ENCODE measurements around the gene OXNAD1. TPM values are rescaled to one million over a fixed set of nuclear protein-coding genes. Genes with fewer than 3 reads are reported as not detected.

The OXNAD1 gene
- total and polyA plus RNA-seq, 10 of the 15 experiments (the other 5 are each of a cell fraction or from before 2014, with no cell fraction given): 5.6 to 27.8 (median 16.2) TPM

DNA sequence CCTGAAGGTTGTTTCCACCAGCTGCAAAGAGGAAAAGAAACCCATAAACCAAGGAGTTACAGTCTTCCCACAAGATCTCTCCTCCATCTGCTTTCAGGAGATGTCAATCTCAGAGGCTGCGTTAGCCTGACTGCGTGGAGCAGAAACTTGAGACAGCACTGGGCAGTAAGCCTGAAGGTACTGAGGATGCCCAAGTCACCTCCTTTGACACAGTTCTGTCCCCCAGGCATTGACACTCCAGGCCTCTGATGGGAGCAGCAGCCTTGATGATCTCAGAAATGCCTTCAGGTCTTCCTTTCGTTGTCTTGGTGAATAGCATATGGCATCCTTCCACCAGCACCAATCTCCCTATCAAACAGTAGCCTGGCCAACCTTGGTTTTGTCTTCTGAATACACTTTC, 89.3 kb downstream of the OXNAD1 start:
- ChIA-PET RAD21 (ENCODE audit: unreplicated experiment) (interaction anchor here (0.9 kb wide), 1 partner anchor 64 kb away, joined by 3 read pairs; no protein-coding TSS in a partner anchor), POLR2A (no interaction called here), CTCF (interaction anchor here (1.1 kb wide), 1 partner anchor 64 kb away, joined by 3 read pairs; no protein-coding TSS in a partner anchor)

More for the DNA sequence above, 89.3 kb downstream of the OXNAD1 start:
- DNase-seq (ENCODE audit: low read depth, low spot score) (no peak), FAIRE-seq (peak; percentile 73), ATAC-seq (no peak)
- Histone ChIP-seq H3K4me2 (ENCODE audit: control insufficient read depth, insufficient read depth) (no peak overlapping the region), H3K36me3 (ENCODE audit: control insufficient read depth in 2 of 2, insufficient read depth in 2 of 2, low read length in 1 of 2) (peaks cover 26 to 65% of the 10 kb centered on the region in 2 experiments), H2AFZ (ENCODE audit: control insufficient read depth, low read depth, low read length) (no peak overlapping the region), H4K20me1 (ENCODE audit: control insufficient read depth, insufficient read depth) (no peaks in the 10 kb centered on the region), H3K79me2 (ENCODE audit: control insufficient read depth, insufficient read depth, low read length) (no peaks in the 10 kb centered on the region; the same call in none of the 2 replicates), H3K4me1 (ENCODE audit: control insufficient read depth, insufficient read depth, low read length) (peaks cover 1% of the 10 kb centered on the region; the same call in 1 of the 2 replicates), H3K27me3 (replicated peaks in 1 of 2; ENCODE audit: control insufficient read depth in 2 of 2, insufficient read depth in 2 of 2, low read length in 1 of 2) (no peaks in the 10 kb centered on the region), H3K27ac (ENCODE audit: control insufficient read depth, insufficient read depth) (no peak overlapping the region), H3K9me3 (replicated peaks; ENCODE audit: control insufficient read depth, insufficient read depth, low read length) (no peaks in the 10 kb centered on the region), H3K4me3 (no peak overlapping the region), H3K9ac (ENCODE audit: control insufficient read depth, insufficient read depth, low read length) (no peak overlapping the region)
- 94% methylated on average over 3 of the region's 3 CpGs for WGBS (ENCODE audit: insufficient coverage, insufficient replicate concordance, low lambda C conversion rate, missing lambda C conversion rate)
- no TSS peak for BruUV-seq (replicated peaks)
- TF ChIP-seq EP300 (IDR thresholded peaks at IDR 0.05; ENCODE audit: borderline replicate concordance in 1 of 2, control insufficient read depth in 1 of 2, low read depth in 2 of 2, low read length in 2 of 2): no peak
- no peak for TF ChIP-seq ZNF384 (IDR thresholded peaks at IDR 0.05; ENCODE audit: borderline replicate concordance, low read depth, low read length)
- no peak for TF ChIP-seq HCFC1 (IDR thresholded peaks at IDR 0.05; ENCODE audit: low read length)
- no peak for TF ChIP-seq TARDBP (IDR thresholded peaks at IDR 0.05; ENCODE audit: borderline replicate concordance)
- TF ChIP-seq, protein P1, sequence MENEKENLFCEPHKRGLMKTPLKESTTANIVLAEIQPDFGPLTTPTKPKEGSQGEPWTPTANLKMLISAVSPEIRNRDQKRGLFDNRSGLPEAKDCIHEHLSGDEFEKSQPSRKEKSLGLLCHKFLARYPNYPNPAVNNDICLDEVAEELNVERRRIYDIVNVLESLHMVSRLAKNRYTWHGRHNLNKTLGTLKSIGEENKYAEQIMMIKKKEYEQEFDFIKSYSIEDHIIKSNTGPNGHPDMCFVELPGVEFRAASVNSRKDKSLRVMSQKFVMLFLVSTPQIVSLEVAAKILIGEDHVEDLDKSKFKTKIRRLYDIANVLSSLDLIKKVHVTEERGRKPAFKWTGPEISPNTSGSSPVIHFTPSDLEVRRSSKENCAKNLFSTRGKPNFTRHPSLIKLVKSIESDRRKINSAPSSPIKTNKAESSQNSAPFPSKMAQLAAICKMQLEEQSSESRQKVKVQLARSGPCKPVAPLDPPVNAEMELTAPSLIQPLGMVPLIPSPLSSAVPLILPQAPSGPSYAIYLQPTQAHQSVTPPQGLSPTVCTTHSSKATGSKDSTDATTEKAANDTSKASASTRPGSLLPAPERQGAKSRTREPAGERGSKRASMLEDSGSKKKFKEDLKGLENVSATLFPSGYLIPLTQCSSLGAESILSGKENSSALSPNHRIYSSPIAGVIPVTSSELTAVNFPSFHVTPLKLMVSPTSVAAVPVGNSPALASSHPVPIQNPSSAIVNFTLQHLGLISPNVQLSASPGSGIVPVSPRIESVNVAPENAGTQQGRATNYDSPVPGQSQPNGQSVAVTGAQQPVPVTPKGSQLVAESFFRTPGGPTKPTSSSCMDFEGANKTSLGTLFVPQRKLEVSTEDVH (IDR thresholded peaks at IDR 0.05; ENCODE audit: low read depth, partially characterized antibody): no peak
- no peak for TF ChIP-seq IKZF1 (conservative IDR thresholded peaks at IDR 0.05)
- TF ChIP-seq YY1 (IDR thresholded peaks at IDR 0.05; ENCODE audit: low read depth, low read length): no peak
- no peak for TF ChIP-seq CREM (IDR thresholded peaks at IDR 0.05; ENCODE audit: low read depth)
- no peak for TF ChIP-seq SMAD5 (IDR thresholded peaks at IDR 0.05; ENCODE audit: low read depth)
- no peak for TF ChIP-seq TCF12 (IDR thresholded peaks at IDR 0.05; ENCODE audit: low read depth, low read length)
- no peak for TF ChIP-seq ZNF274 (IDR thresholded peaks at IDR 0.05; ENCODE audit: insufficient read depth, insufficient read length)
- no peak for TF ChIP-seq NR2F1 (conservative IDR thresholded peaks at IDR 0.05)
- no peak for TF ChIP-seq EZH2 (IDR thresholded peaks at IDR 0.05; ENCODE audit: borderline replicate concordance, control insufficient read depth, low read depth, low read length)
- in situ Hi-C loops (cut with MboI) (no loop called here), intact Hi-C loops (cut with micrococcal nuclease; ENCODE audit: unreplicated experiment) (no loop called here)
- SMC1A ChIA-PET (ENCODE audit: uncharacterized antibody, unreplicated experiment): interaction anchor here (1.2 to 2.1 kb wide), 2 partner anchors 9 to 47 kb away, joined by 4 to 5 read pairs; no protein-coding TSS in a partner anchor

Other genes with a start within 250 kb of the OXNAD1 start
- not detected in 2 replicates for gene GALNT15, start 90.5 kb upstream of the OXNAD1 start, total RNA-seq (2014; rRNA removed)
- not detected in 2 replicates for gene GALNT15, start 90.5 kb upstream of the OXNAD1 start, total RNA-seq (2014; rRNA removed; fragmentation: Illumina TruSeq; extraction: Trizol)
- gene GALNT15, start 90.5 kb upstream of the OXNAD1 start, total RNA-seq (2021): 0.05 TPM in 1 of 2 replicates, not detected in the other
- gene GALNT15, start 90.5 kb upstream of the OXNAD1 start, polyA plus RNA-seq (2011; rRNA removed): 0.03 and 0.04 TPM in 2 replicates
- not detected in 2 replicates for gene GALNT15, start 90.5 kb upstream of the OXNAD1 start, polyA plus RNA-seq (2014; fragmentation: Illumina TruSeq; extraction: Trizol)
- gene GALNT15, start 90.5 kb upstream of the OXNAD1 start, polyA plus RNA-seq (2014; fragmentation: Nextera tagmentation; extraction: Ambion mirVana): not detected
- not detected in 2 replicates for gene GALNT15, start 90.5 kb upstream of the OXNAD1 start, polyA plus RNA-seq (2014; rRNA removed)
- gene GALNT15, start 90.5 kb upstream of the OXNAD1 start, polyA plus RNA-seq (2016; fragmentation: Nextera tagmentation; extraction: Ambion mirVana): not detected
- 10.7 and 10.8 TPM in 2 replicates for gene DPH3, start 269 bp upstream of the OXNAD1 start, total RNA-seq (2014; rRNA removed)
- 13.0 and 14.7 TPM in 2 replicates for gene DPH3, start 269 bp upstream of the OXNAD1 start, total RNA-seq (2014; rRNA removed; fragmentation: Illumina TruSeq; extraction: Trizol)
- 15.4 and 20.6 TPM in 2 replicates for gene DPH3, start 269 bp upstream of the OXNAD1 start, total RNA-seq (2021)
- gene DPH3, start 269 bp upstream of the OXNAD1 start, polyA plus RNA-seq (2011; rRNA removed): 26.1 and 39.1 TPM in 2 replicates
- gene DPH3, start 269 bp upstream of the OXNAD1 start, polyA plus RNA-seq (2014; fragmentation: Illumina TruSeq; extraction: Trizol): 18.0 and 19.0 TPM in 2 replicates
- gene DPH3, start 269 bp upstream of the OXNAD1 start, polyA plus RNA-seq (2014; fragmentation: Nextera tagmentation; extraction: Ambion mirVana): 10 to 100 TPM; 67.1 to 71.8 TPM
- 9.2 and 10.9 TPM in 2 replicates for gene DPH3, start 269 bp upstream of the OXNAD1 start, polyA plus RNA-seq (2014; rRNA removed)
- gene DPH3, start 269 bp upstream of the OXNAD1 start, polyA plus RNA-seq (2016; fragmentation: Nextera tagmentation; extraction: Ambion mirVana): 10 to 100 TPM; 50.6 to 54.8 TPM
- 154 and 163 TPM in 2 replicates for gene RFTN1, start 248.5 kb downstream of the OXNAD1 start, total RNA-seq (2014; rRNA removed)
- gene RFTN1, start 248.5 kb downstream of the OXNAD1 start, total RNA-seq (2014; rRNA removed; fragmentation: Illumina TruSeq; extraction: Trizol): 145 TPM in 2 replicates
- 166 and 176 TPM in 2 replicates for gene RFTN1, start 248.5 kb downstream of the OXNAD1 start, total RNA-seq (2021)
- 171 and 213 TPM in 2 replicates for gene RFTN1, start 248.5 kb downstream of the OXNAD1 start, polyA plus RNA-seq (2011; rRNA removed)
- gene RFTN1, start 248.5 kb downstream of the OXNAD1 start, polyA plus RNA-seq (2014; fragmentation: Illumina TruSeq; extraction: Trizol): 146 and 170 TPM in 2 replicates
- gene RFTN1, start 248.5 kb downstream of the OXNAD1 start, polyA plus RNA-seq (2014; fragmentation: Nextera tagmentation; extraction: Ambion mirVana): 10 to 100 TPM; 20.6 to 38.9 TPM
- gene RFTN1, start 248.5 kb downstream of the OXNAD1 start, polyA plus RNA-seq (2014; rRNA removed): 143 and 149 TPM in 2 replicates
- 10 to 100 TPM; 46.3 to 61.9 TPM for gene RFTN1, start 248.5 kb downstream of the OXNAD1 start, polyA plus RNA-seq (2016; fragmentation: Nextera tagmentation; extraction: Ambion mirVana)